GM21528 (cell line): Measurements from ENCODE around the gene PHF20.
"Not testable (repeated sequence)": the region's sequence is repeated elsewhere in the genome, so short reads cannot be mapped to it uniquely, and the experiment has no call there.

ENCODE experiments used
- ATAC-seq: cut with Tn5 transposase; IDR thresholded peaks from one replicate; pipeline ENCODE4 v1.9.1; 2021; ENCODE audit warnings: mild to moderate bottlenecking, moderate library complexity; ENCODE audit not compliant: unreplicated experiment, low FRiP score

Gene PHF20

DNA sequence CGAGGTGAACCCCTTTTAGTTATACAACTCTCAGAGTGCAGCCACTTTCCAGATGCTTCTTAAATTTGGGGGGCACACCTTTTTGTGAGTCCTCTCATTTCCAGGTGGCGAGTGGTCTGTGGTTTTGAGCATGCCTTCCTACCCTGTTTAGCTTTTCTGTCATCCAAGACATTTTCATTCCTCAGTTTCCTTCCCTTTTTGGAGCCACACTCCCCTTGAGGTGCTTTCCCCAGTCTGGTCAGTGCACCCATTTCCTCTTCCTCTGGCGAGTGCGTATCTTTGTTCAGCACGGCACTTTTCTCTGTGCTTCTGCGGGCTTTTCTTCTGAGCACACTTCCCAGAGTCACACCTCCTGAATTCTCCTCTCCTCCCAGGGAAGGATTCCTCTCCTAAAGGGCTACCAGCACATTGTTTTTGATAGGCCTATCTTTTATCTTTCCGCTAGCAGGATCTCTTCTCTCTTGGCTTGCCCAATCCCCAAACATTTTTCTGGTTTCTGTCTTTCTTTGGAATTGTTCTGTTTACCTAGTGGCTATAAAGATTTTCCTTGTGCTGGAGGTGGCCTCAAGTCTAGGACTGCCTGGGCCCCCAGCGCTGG, 1.4 kb downstream of the PHF20 start:
- no peak for ATAC-seq

DNA sequence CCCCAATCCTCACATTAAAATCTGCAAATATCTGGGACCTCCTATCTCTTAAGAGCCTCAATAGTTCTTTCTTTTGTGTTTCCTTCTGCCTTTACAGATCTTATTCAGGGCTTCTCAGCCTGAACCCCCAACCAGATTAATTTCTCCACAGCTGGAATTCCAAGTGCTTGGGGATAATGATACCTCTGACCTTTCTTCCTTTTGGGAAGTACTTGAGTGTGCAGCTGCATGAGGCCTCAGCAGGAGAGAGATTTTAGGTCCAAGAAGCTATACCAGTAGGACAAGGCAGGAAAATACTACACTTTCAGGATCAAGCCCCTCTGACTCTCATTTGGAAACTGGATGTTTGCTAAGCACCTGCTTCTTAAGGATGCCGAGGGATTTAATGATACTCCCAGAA, 2.6 kb downstream of the PHF20 start:
- ATAC-seq: no peak

DNA sequence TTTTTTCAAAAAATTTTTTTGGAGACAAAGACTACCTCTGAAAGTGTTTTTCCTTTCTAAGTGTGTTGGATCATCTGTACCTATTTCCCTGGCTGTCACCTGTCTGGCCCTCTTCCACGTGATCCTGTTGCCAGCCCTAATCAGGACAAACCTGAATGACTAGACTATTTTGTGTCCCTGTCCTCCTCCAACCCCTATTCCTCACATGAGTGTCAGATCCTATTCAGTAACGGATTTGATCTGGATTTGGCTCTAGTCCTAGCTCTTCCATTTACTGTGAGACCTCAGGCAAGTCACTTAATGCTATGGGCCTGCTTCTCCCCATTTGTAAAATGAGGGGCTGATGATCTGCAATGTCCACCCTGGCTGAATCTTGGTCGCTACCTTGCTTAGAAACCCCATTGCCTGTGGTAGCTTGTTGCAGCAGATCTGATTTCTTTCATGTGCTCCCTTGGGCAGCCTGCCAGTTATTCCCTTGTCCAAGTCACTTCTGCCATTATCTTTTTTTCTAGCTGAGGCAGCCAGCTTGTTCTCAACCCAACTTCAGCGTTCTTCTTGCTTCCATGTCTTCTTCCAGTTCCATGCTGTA, 4.8 kb downstream of the PHF20 start:
- ATAC-seq: no peak

DNA sequence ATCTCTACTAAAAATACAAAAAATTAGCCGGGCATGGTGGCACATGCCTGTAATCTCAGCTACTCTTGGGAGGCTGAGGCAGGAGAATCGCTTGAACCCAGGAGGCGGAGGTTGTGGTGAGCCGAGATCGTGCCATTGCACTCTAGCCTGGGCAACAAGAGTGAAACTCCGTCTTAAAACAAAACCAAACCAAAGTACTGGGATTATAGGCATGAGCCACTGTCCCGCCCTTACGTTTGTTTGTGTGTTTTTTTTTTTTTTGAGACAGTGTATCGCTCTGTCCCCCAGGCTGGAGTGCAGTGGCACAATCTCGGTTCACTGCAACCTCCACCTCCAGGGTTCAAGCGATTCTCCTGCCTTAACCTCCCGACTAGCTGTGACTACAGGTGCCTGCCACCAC, 12.0 kb downstream of the PHF20 start:
- not testable (repeated sequence) for ATAC-seq

DNA sequence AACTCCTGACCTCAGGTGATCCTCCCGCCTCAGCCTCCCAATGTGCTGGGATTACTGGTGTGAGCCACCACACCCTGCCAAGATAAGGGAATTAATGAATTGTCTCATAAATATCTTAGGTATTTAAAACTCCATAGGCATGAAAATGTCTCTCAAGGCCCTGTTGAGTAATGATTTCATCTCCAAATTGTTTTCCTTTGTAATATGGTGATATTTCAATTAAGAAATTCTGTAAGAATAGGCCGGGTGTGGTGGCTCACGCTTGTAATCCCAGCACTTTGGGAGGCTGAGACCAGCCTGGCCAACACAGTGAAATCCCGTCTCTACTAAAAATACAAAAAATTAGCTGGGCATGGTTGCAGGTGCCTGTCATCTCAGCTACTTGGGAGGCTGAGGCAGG, 13.7 kb downstream of the PHF20 start:
- ATAC-seq: not testable (repeated sequence)

DNA sequence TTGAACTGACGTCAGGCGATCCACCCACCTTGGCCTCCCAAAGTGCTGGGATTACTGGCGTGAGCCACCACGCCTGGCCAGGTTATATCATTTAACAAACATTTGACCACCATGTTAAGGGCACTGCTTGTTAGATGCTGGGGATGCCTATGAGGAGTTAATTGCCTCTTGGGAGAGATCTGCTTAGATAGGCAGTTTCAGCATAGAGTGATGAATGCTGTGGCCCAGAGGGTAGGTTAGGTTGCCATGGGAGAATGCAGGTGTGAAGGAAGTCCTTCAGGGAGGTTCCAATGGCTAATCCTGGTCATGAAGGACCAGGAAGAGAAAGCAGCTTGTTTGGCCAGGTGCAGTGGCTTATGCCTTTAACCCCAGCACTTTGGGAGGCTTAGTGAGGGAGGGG, 17.0 kb downstream of the PHF20 start:
- ATAC-seq: no peak

DNA sequence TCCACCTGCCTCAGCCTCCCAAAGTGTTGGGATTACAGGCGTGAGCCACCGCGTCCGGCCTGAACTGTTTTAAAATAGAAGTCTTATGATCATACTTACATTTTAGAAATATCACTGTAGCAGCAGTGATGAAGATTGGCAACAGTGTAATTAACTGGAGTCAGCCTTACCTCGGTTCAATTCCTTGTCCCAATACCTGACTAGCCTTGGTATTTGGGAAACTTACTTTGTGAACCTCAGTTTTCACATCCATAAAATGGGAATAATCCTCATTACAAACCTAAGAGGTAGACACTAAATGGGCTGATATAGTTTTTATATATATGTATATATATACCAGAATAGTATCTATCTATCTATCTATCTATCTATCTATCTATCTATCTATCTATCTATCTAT, 19.3 kb downstream of the PHF20 start:
- ATAC-seq: no peak

DNA sequence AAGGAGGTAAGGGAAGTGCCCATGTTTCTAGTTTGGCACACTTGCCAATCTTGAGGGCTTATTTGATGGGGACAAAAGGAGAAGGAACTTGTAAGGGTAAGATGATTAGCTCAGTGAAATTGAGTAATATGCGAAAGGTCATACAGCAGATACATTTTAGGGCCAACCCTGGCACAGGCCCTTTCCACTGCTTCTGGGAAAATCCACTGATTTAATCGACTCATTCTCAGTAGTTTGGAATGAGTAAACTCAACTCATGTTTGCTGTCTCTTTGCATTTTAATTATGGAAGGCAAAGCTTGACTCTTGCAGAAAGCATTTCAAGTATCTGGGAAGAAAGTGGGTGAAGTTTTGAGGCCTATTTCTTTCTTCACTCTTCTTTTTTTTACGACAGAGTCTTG, 20.0 kb downstream of the PHF20 start:
- no peak for ATAC-seq

DNA sequence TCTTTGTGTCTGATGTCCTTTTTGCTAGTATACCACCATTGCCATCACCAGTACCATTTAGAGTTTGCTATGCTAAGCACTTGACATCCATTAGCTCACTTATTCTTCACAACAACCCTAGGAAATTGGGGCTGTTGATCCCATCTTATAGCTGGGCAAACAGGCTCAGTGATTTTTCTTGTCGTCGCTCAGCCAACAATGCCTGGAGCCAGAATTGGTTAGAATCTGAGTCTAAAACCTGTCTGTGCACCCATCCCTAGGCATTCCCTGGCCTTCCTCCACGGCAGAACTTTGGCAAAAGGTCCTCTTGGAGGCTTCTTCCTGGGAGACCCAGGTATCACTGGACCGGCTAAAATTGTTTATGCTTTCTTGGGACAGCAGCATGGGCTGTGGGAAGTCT, 20.9 kb downstream of the PHF20 start:
- ATAC-seq: no peak

DNA sequence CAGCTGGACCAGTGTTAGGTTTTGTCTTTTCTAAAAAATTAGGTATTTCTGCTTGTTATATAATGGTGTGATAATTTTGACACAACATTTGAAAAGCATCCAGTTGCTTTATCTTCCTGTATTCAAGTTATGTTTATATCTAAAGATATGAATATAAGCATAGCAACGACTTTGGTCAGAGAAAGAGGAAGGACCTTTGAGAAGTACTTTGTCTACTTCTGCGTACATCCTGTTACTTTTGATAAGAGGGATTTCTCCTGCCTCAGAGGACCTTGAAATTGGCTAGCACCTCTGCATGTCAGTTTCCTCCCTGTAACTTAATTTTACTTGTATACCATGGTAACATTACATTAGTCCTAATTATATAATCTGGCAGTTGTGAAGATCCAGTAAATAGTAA, 24.8 kb downstream of the PHF20 start:
- ATAC-seq: no peak

DNA sequence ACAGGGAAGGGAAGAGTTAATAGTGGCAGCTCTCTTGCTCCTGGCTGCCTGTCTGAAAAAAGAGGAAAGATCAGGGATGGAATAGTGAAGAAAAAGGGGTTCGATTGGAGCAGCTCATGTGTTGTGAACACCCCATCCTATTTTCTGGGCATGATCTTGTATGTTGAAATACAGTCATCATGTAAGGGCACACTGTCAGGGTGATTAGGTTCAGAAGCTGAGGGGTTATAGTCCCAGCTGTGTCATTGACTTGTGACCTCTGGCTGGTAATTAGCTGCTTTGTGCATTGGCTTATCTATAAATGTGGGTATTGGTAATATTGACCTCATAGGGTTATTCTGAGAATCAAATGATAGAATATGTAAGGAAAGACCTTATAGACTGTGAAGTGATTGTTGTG, 30.1 kb downstream of the PHF20 start:
- no peak for ATAC-seq

DNA sequence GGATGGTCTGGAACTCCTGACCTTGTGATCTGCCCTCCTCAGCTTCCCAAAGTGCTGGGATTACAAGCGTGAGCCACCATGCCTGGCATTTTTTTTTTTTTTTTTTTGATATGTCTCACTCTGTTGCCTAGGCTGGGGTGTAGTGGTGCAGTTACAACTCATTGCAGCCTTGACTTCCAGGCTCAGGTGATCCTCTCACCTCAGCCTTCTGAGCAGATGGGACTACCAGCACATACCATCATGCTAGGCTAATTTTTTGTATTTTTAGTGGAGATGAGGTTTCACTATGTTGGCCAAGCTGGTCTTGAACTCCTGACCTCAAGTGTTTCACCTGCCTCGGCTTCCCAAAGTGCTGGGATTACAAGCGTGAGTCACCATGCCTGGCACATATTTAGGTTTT, 34.3 kb downstream of the PHF20 start:
- ATAC-seq: no peak

DNA sequence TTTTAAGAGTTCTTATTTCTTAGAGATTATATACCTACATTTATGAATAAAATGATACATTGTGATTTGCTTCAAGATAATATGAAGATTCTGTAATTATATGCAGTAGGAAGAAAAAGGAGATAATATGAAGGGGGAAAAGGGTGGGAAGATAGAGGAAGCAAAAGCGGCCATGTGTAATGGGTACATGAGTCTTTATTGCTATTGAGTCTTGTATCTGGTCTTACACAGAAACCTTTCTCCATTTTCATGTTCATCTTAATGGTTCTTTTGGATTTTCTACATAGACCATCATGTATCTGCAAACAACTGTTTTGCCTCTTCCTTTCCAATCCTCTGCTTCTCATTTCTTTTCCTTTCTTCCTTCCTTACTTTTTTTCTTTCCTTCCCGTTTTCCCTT, 36.1 kb downstream of the PHF20 start:
- ATAC-seq: no peak

DNA sequence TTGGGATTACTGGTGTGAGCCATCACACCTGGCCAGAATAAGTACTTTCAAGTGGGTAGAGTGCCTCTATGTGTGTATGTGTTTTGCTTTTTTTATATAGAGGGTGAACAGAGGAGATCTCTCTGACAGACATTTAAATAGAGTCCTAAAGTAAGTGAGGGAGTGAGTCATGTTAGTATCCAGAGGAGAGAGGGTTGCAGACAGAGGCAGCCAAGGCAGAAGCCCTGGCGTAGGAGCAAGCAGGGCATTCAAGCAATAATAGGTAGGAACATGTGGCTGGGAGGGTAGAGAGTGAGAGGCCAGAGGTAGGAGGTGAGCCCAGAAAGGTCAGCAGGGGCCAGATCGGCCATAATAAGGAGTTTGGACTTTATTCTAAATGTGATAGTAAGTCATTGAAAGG, 48.9 kb downstream of the PHF20 start:
- ATAC-seq: no peak

DNA sequence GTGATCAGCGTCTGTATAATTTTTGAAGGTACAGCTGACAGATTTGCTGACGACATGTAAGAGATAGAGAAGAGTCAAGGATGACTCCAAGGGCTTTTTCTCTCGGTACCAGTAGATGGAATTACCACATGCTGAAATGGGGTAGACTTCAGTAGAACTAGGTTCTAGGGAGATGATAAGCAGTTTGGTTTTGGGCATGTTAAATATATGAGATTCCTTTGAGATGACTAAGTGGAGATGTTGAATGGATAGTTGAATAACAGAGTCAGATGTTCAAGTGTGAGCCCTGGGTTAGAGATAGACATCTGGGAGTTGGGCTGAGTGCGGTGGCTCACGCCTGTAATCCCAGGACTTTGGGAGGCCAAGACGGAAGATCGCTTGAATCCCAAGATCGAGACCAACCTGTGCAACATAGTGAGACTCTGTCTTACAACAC, 50.0 kb downstream of the PHF20 start:
- no peak for ATAC-seq

DNA sequence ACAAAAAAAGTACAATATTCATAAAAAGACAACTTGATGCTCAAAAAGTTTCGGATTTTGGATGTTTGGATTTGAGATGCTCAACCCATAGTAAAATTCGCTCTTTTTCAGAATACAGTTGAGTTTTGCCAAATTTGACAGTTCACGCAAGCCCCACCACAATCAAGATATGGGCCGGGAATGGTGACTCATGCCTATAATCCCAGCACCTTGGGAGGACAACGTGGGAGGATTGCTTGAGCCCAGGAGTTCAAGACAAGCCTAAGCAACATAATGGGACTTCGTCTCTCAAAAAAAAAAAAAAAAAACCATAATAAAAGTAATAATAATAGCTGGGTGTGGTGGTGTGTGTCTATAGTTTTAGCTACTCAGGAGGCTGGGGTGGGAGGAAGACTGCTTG, 51.3 kb downstream of the PHF20 start:
- no peak for ATAC-seq

DNA sequence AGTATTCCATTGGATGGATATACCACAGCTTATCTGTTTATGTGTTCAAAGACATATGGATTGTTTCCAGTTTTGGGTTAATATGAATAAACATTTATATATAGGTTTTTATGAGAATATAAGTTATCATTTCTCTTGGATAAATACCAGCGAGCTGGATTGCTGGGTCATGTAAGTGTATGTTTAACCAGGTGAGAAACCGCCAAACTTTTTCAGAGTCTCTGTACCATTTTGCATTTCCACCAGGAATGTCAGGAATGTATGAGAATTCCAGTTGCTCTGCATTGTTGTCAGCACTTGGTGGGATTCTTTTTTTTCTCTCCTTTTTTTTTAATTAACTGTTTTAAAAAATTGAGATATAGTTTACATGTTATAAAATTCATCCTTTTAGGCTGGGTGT, 52.1 kb downstream of the PHF20 start:
- no peak for ATAC-seq

DNA sequence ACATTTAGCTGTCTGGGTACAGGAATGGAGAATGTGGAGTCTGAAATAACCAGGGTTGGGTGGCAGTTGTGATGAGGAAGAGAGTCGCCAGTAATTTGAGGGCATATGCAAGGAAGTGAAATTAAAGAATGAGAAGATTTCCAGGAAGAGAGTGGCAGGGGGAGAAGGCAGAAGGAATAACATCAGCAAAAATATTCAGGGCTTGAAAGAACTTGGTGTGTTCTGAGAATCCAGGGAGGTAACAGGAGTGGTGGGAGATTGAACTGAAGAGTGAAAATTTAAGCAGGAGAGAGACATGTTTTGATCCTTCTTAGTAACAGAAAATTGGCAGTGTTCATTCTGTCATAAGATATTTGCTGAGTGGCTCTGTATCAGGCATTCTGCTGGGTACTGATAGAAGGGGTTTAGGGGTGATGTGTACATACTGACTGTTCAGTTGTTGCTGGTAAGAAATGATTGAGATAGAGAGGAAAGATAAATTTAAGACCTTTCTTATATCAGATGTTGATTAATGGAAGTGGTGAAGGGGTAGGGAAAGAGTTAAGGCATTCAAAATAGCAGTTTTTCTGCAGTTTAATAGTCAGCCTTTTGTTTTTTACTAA, 54.7 kb downstream of the PHF20 start:
- no peak for ATAC-seq

DNA sequence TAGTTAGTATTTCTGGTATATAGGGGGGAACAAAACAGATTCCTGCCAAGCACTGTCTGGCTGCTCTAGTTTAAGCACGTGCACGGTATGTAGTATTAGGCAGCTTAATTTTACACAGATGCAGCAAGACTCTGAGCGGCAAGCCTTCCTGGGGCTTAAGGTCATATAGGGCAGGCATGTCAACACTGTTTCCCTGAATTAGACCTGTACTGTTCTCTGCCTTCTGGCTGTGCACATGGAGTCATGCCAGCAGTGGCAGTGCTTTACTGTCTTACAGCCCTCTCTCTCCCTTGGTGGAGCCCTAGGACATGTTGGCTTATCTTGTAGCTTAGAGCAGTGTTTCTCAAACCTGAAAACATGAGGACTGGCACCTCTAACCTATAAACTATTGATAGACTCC, 56.6 kb downstream of the PHF20 start:
- no peak for ATAC-seq

DNA sequence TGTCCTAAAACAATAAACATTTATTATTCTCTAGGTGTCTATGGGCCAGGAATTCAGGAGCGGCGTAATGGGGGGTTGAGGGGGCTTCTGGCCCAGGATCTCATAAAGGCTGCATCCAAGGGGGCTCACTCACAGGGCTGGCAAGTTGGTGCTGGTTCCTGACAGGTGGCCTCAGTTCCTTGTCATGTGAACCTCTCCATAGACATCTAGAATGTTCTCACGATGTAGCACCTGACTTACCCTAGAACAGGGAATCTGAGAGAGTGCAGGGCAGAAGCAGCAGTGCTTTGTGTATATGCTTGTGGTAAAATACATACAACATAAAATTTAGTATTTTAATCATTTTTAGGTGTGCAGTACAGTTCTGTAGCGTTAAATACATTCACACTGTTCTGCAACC, 57.1 kb downstream of the PHF20 start:
- ATAC-seq: no peak

DNA sequence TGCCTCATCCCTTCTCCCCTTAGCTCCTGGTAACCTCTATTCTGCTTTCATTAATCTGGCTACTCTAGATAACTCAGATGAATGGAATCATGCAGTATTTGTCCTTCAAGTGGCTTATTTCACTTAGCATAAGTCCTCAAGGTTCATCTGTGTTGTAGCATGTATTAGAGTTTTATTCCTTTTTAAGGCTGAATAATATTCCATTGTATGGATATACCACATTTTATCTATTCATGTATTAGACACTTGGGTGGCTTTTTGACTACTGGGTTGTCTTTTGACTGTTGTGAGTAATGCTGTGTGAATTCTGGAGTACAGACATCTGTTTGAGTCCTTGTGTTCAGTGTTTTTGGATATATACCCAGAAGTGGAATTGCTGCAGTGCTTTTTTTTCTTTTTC, 58.4 kb downstream of the PHF20 start:
- no peak for ATAC-seq

DNA sequence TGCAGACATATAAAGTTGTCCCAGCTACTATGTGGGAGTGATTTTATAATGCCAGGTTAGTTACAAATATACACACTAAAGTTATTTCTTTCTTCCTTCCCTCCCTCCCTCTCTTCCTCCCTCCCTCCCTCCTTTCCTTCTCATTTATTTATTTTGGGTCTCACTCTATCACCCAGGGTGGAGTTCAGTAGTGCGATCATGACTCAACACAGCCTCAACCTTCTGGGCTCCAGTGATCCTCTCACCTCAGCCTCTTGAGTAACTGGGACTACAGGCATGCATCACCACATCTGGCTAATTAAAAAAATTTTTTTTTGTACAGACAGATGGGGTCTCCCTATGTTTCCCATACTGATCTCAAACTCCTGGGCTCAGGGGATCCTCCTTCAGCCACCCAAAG, 59.2 kb downstream of the PHF20 start:
- no peak for ATAC-seq
